Suprapubic skin (tissue), 4 donors: ENCODE measurements around the gene MZF1. TPM values are rescaled to one million over a fixed set of nuclear protein-coding genes. Genes with fewer than 3 reads are reported as not detected.
"Not testable (repeated sequence)": the region's sequence is repeated elsewhere in the genome, so short reads cannot be mapped to it uniquely, and the experiment has no call there.

Experiments
- DNase-seq, 2 donors: peaks; one replicate each; pipeline ENCODE4 v3.0.0-alpha.2; 2019; ENCODE audit warnings: low spot score in 2 of 2
- H3K27ac ChIP-seq: fragments of 200-600 bp; sonication (generic); one replicate; pipeline ENCODE4 v1.5.1; 2019
- H3K27me3 ChIP-seq: fragments of 200-600 bp; sonication (generic); one replicate; pipeline ENCODE4 v1.5.1; 2019
- H3K36me3 ChIP-seq: fragments of 200-600 bp; sonication (generic); one replicate; pipeline ENCODE4 v1.5.1; 2019
- H3K4me1 ChIP-seq: fragments of 200-600 bp; sonication (generic); one replicate; pipeline ENCODE4 v1.5.1; 2019
- H3K4me3 ChIP-seq: fragments of 200-600 bp; sonication (generic); one replicate; pipeline ENCODE4 v1.5.1; 2019; ENCODE audit warnings: mild to moderate bottlenecking
- H3K9me3 ChIP-seq: fragments of 200-600 bp; sonication (generic); one replicate; pipeline ENCODE4 v1.5.1; 2019
- EP300 ChIP-seq: sonication (generic); formaldehyde crosslinking; IDR thresholded peaks from one replicate; pipeline ENCODE4 v1.6.1; 2017; ENCODE audit warnings: antibody characterized with exemption
- POLR2A ChIP-seq, 2 donors: fragments of 450-650 bp; IDR thresholded peaks; one replicate each; pipeline ENCODE4 v1.6.1; 2017; ENCODE audit warnings: antibody characterized with exemption in 2 of 2, mild to moderate bottlenecking in 2 of 2, moderate library complexity in 2 of 2
- POLR2AphosphoS5 ChIP-seq, 3 donors: sonication (generic); formaldehyde crosslinking; IDR thresholded peaks; one replicate each; pipeline ENCODE4 v1.6.1; 2017; ENCODE audit warnings: antibody characterized with exemption in 3 of 3
- WGBS: methylation state at CpG from one replicate; pipeline ENCODE4 v1.1.5; 2018; 5-methylcytosine and 5-hydroxymethylcytosine counted together
- total RNA-seq, 4 donors: library from RNA; depleted of rRNA; stranded (reverse); fragments of >200 nt; gene quantifications; one replicate each; pipeline ENCODE4 v1.1.0, GENCODE V29; 2016
- TF ChIP-seq, protein P1 (sequence below), 2 donors: fragments of 200-600 bp in 1 of 2; fragments of 450-650 bp in 1 of 2; sonication (generic) in 1 of 2; IDR thresholded peaks; one replicate each; pipeline ENCODE4 v1.5.1; 2016 to 2019; ENCODE audit warnings: antibody characterized with exemption in 2 of 2, mild to moderate bottlenecking in 1 of 2, moderate library complexity in 1 of 2

Gene MZF1
- total RNA-seq, 4 donors from 2014 or later: 29.0 to 53.2 (median 37.5) TPM

- Histone ChIP-seq H3K4me1 (peaks cover 23% of the 10 kb centered on the region), H3K36me3 (peaks cover 17% of the 10 kb centered on the region), H3K9me3 (no peaks in the 10 kb centered on the region), H3K27ac (no peak overlapping the region), H3K27me3 (no peaks in the 10 kb centered on the region), H3K4me3 (no peak overlapping the region)
- DNase-seq: peak; percentile 50 to 52
- WGBS: 83% methylated on average over 6 of the region's 11 CpGs
- TF ChIP-seq, protein P1, sequence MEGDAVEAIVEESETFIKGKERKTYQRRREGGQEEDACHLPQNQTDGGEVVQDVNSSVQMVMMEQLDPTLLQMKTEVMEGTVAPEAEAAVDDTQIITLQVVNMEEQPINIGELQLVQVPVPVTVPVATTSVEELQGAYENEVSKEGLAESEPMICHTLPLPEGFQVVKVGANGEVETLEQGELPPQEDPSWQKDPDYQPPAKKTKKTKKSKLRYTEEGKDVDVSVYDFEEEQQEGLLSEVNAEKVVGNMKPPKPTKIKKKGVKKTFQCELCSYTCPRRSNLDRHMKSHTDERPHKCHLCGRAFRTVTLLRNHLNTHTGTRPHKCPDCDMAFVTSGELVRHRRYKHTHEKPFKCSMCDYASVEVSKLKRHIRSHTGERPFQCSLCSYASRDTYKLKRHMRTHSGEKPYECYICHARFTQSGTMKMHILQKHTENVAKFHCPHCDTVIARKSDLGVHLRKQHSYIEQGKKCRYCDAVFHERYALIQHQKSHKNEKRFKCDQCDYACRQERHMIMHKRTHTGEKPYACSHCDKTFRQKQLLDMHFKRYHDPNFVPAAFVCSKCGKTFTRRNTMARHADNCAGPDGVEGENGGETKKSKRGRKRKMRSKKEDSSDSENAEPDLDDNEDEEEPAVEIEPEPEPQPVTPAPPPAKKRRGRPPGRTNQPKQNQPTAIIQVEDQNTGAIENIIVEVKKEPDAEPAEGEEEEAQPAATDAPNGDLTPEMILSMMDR (IDR thresholded peaks at IDR 0.05): no peak
- TF ChIP-seq POLR2AphosphoS5 (IDR thresholded peaks at IDR 0.05) (no peak), EP300 (no peak), POLR2A (IDR thresholded peaks at IDR 0.05) (no peak)
Observed at GRCh38 chr19:58578012-58578925, 5.1 kb upstream of the MZF1 start.

GRCh38 chr19:58577581-58577980, 4.4 kb upstream of the MZF1 start:
- peak in 1 of 2 donors; percentile 41 for DNase-seq
- H3K27me3 ChIP-seq, H3K4me3 ChIP-seq, H3K9me3 ChIP-seq, H3K27ac ChIP-seq: not testable (repeated sequence)
- Histone ChIP-seq H3K4me1 (peaks cover 23% of the 10 kb centered on the region), H3K36me3 (peaks cover 10% of the 10 kb centered on the region)
- 100% methylated on average over 2 of the region's 2 CpGs for WGBS

DNA sequence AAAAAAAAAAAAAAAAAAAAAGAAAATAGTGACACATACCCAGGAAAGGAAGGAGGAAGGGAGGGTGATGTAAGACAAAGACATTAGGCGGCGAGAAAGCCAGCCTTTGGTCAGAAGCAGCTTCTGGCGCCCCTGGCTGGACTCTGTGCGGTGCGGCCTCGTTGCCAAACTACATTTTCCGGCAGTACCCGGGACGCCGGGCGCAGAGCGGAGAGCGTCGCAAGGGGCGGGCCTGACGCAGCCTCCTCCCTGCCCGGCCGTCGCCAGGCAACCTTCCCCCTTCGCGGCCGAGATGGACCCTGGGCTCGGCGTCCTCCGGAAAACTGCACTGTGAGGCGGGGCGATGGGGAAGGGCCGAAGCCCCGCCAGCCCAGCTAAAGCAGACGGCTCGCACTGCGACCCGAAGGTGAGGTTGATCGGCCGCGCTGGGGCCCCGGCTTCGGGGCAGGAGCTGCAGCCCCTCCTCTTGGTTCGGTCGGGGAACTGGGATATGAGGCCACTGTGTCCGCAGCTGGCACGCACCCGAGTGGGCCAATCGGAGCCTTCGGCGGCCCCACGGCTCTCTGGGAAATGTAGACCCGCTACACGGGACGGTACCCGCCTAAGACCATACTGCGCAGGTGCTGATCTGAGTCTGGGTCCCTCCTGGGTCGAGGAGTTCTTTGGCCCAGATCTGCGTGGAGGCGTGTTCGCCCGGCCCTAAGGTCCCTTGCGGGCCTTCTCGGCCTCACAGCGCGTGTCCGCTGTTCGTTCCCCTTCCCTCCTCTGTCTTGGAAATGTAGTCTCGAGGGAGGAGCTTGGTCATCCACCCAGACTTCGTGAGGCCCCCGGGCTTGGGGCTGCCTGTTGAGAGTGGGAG, 2.3 kb upstream of the MZF1 start:
- DNase-seq: peak; percentile 91 to 94

GRCh38 chr19:58573658-58574164, 576 bp upstream of the MZF1 start:
- TF ChIP-seq EP300 (no peak), POLR2A (IDR thresholded peaks at IDR 0.05) (no peak), POLR2AphosphoS5 (IDR thresholded peaks at IDR 0.05) (no peak)
- TF ChIP-seq, protein P1 (IDR thresholded peaks at IDR 0.05): no peak
- peaks cover 32% of the 10 kb centered on the region for H3K4me1 ChIP-seq
- peaks cover 26% of the 10 kb centered on the region for H3K36me3 ChIP-seq
- H3K27me3 ChIP-seq: no peaks in the 10 kb centered on the region
- peak overlapping the region; percentile 69 for H3K4me3 ChIP-seq
- WGBS: 0% methylated on average over 20 of the region's 20 CpGs
- no peaks in the 10 kb centered on the region for H3K9me3 ChIP-seq
- H3K27ac ChIP-seq: peak overlapping the region; percentile 92
- no peak for DNase-seq

More for the DNA sequence above, 2.3 kb upstream of the MZF1 start:
- H3K4me3 ChIP-seq: peak overlapping the region; percentile 95
- peaks cover 32% of the 10 kb centered on the region for H3K4me1 ChIP-seq
- peak in 1 of 2 donors; percentile 37 for TF ChIP-seq POLR2A (IDR thresholded peaks at IDR 0.05)
- no peak for TF ChIP-seq EP300
- peak in 1 of 3 donors; percentile 69 for TF ChIP-seq POLR2AphosphoS5 (IDR thresholded peaks at IDR 0.05)
- TF ChIP-seq, protein P1 (IDR thresholded peaks at IDR 0.05): no peak
- WGBS: under 1% methylated on average over 43 of the region's 66 CpGs
- no peaks in the 10 kb centered on the region for H3K27me3 ChIP-seq
- H3K27ac ChIP-seq: peak overlapping the region; percentile 91
- no peaks in the 10 kb centered on the region for H3K9me3 ChIP-seq
- peaks cover 9% of the 10 kb centered on the region for H3K36me3 ChIP-seq

DNA sequence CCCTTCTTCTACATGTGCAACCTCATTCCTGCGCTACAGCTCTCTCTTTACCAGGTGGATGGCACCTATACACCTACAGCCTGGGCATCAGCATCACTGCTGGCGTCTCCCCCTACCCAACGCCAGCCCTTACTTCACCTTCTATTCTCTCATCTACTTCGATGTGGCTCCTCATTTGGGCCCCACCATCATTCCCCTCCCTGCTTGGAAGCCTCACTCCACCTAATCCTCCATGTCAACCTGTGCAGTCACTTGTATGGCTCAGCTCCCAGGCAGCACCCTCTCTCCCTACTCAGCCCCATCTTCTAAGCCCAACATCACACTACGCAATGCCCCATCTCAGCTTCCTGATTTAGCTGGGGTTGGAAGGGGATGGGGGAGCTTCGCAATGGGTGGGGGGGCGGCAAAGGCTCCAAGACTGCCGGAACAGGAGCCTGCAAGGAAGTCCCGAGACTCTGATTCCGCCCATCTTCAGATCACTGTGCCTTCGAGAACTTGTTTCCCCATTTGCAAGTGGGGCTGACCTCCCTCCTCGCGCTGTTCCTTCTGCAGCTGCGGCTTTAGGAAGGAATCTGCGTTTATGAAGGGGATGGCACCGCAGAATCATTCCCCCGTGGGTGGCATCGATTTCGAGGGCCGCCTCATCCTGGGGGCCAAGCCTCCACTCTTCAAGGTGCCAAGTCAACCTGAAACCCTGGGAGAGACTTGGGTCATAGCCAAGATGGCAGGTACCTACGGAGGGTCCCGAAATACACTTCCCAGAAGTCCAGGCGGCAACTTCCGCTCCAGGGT, 913 bp downstream of the MZF1 start:
- Histone ChIP-seq H3K27me3 (no peaks in the 10 kb centered on the region), H3K27ac (peak overlapping the region; percentile 92), H3K4me3 (peak overlapping the region; percentile 69), H3K9me3 (no peaks in the 10 kb centered on the region), H3K4me1 (peaks cover 32% of the 10 kb centered on the region), H3K36me3 (peaks cover 32% of the 10 kb centered on the region)
- 42% methylated on average over 24 of the region's 24 CpGs for WGBS
- peak in 1 of 3 donors; percentile 18 for TF ChIP-seq POLR2AphosphoS5 (IDR thresholded peaks at IDR 0.05)
- TF ChIP-seq, protein P1 (IDR thresholded peaks at IDR 0.05): no peak
- no peak for TF ChIP-seq POLR2A (IDR thresholded peaks at IDR 0.05)
- peak in 1 of 2 donors; percentile 49 for DNase-seq
